ENCODE data around the gene RGPD3.
"Not testable (repeated sequence)": the region's sequence is repeated elsewhere in the genome, so short reads cannot be mapped to it uniquely, and the experiment has no call there.

DNA sequence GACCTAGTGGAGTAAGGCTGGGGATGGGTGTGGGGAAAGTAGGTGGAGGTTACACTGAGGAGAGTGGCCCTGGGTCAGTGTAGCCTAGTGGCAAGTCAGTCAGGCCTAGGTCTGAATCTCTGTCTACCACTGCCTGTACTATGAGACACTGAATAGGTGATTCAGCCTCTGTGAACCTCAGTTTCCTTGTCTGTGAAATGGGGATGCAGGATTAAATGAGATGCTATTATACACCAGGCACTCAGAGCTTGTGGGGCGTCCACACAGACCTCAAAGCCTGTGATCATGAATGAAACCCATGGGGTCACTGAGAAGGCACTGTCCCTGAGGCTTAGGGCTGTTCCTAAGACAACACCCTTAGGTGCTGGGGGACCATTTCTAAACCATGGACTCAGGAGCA, 30.3 kb upstream of the RGPD3 start:
- TF ChIP-seq, protein P1, sequence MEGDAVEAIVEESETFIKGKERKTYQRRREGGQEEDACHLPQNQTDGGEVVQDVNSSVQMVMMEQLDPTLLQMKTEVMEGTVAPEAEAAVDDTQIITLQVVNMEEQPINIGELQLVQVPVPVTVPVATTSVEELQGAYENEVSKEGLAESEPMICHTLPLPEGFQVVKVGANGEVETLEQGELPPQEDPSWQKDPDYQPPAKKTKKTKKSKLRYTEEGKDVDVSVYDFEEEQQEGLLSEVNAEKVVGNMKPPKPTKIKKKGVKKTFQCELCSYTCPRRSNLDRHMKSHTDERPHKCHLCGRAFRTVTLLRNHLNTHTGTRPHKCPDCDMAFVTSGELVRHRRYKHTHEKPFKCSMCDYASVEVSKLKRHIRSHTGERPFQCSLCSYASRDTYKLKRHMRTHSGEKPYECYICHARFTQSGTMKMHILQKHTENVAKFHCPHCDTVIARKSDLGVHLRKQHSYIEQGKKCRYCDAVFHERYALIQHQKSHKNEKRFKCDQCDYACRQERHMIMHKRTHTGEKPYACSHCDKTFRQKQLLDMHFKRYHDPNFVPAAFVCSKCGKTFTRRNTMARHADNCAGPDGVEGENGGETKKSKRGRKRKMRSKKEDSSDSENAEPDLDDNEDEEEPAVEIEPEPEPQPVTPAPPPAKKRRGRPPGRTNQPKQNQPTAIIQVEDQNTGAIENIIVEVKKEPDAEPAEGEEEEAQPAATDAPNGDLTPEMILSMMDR (conservative IDR thresholded peaks at IDR 0.05 in 1 of 2, IDR thresholded peaks at IDR 0.05 in 1 of 2; ENCODE audit: low read depth in 1 of 2, low read length in 2 of 2): not testable (repeated sequence)
- not testable (repeated sequence) for TF ChIP-seq EZH2 (IDR thresholded peaks at IDR 0.05; ENCODE audit: low read length, missing control alignments)

All from fibroblast of lung (primary cell).